GM18951 (cell line): ENCODE data around the gene NCAM2.

Source experiments
- POLR2A ChIP-seq: IDR thresholded peaks from 4 replicates; pipeline ENCODE4 v1.6.1; 2011; ENCODE audit warnings: mild to moderate bottlenecking; ENCODE audit not compliant: insufficient read length, insufficient read depth; ENCODE audit errors: extremely low read depth
- in situ Hi-C: fragments of 300-500 bp; cut with MboI; formaldehyde crosslinking; loops from one replicate; pipeline ENCODE4 v1.12.0; 2022; ENCODE audit warnings: low sequenced_read_pairs, mixed read lengths, inconsistent platforms; ENCODE audit not compliant: unreplicated experiment

Gene NCAM2

GRCh38 chr21:21295303-21295702, 297.1 kb downstream of the NCAM2 start:
- no peak for TF ChIP-seq POLR2A
- in situ Hi-C loops: no loop called here

DNA sequence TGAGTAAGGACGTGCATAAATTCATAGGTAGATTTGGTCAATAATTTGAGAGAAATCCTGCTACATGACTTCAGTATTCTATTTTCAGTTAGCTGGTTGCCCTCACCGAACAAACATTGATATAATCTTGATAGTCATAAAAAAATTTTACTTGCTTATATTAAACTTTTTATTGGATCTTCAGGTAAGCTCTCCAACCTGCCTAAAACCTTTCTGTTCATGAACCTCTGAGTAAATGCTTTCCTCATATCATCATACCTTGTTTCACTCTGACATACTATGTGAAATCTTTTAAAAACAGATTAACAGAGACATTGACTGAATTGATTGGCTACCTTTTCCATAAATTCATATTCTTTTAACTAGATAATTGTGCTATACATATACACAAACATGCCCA, 299.0 kb downstream of the NCAM2 start:
- TF ChIP-seq POLR2A: no peak
- in situ Hi-C loops: no loop called here

- TF ChIP-seq POLR2A: no peak
- in situ Hi-C loops: no loop called here
Measured at GRCh38 chr21:21301013-21301412, 302.8 kb downstream of the NCAM2 start.

DNA sequence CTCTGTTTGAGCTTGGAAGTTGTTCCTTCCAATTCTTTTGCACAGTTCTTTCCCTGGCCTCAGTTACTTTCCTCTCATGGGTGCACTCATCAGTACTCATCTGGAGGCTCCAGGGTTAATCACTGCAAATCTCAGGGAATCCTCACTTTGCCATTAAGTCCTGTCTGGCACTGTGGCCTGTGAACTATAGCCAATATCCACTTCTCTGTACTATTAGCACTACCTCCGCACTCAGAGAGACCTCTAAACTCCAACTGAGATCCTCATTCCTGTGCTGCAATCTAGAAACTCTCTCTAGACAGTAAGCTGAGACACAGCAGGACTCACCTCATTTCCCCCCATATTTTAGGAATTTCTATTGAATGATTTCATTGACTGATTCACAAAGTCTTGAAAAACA, 311.3 kb downstream of the NCAM2 start:
- in situ Hi-C loops: no loop called here
- no peak for TF ChIP-seq POLR2A

DNA sequence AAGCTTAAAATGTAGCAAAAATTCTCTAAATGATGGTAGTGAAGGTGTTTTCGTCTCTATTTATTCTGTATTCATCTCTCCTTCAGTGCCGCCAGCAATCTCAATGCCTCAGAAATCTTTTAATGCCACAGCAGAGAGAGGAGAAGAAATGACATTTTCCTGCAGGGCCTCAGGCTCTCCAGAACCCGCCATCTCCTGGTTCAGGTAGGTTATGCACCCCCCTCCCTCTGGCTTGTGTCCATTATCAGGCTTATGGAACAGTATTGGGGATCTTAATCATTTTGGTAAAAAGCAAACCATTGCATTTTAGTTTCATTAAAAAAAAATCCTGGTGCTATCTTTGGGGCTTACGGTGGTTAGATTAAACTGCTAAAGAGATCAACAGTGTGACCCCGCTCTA, 326.1 kb downstream of the NCAM2 start:
- in situ Hi-C loops: no loop called here
- no peak for TF ChIP-seq POLR2A

GRCh38 chr21:21332492-21332891, 334.3 kb downstream of the NCAM2 start:
- in situ Hi-C loops: no loop called here
- TF ChIP-seq POLR2A: no peak

GRCh38 chr21:21341041-21341440, 342.8 kb downstream of the NCAM2 start:
- no peak for TF ChIP-seq POLR2A
- in situ Hi-C loops: no loop called here

GRCh38 chr21:21345296-21345695, 347.1 kb downstream of the NCAM2 start:
- in situ Hi-C loops: no loop called here
- TF ChIP-seq POLR2A: no peak

- in situ Hi-C loops: no loop called here
Measured at GRCh38 chr21:21345872-21346271, 347.7 kb downstream of the NCAM2 start.

GRCh38 chr21:21366277-21366676, 368.1 kb downstream of the NCAM2 start:
- in situ Hi-C loops: no loop called here
- no peak for TF ChIP-seq POLR2A

More at GRCh38 chr21:21345872-21346271, 347.7 kb downstream of the NCAM2 start:
- TF ChIP-seq POLR2A: no peak

- no peak for TF ChIP-seq POLR2A
- in situ Hi-C loops: no loop called here
Measured at GRCh38 chr21:21367583-21367982, 369.4 kb downstream of the NCAM2 start.

GRCh38 chr21:21373969-21374368, 375.8 kb downstream of the NCAM2 start:
- no peak for TF ChIP-seq POLR2A
- in situ Hi-C loops: no loop called here

- in situ Hi-C loops: no loop called here
- no peak for TF ChIP-seq POLR2A
Measured at GRCh38 chr21:21383126-21383525, 384.9 kb downstream of the NCAM2 start.

DNA sequence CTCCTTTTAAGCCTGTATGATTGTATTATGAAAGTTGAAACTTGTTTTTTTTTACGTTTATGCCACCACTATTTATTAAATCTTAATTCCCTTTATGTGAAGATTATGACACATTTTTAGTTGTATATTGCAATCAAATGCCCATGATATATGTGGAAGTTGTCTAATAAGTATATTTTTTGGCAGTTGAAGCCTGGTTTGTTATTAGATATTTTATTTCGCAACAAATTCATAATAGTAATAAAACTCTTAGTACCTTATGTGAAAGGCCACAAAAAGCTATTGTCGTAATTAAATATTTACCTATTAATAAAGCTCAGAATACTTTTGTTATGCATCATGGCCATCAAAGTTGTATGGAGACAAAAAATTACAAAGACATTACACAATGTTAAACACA, 386.8 kb downstream of the NCAM2 start:
- in situ Hi-C loops: no loop called here
- TF ChIP-seq POLR2A: no peak

DNA sequence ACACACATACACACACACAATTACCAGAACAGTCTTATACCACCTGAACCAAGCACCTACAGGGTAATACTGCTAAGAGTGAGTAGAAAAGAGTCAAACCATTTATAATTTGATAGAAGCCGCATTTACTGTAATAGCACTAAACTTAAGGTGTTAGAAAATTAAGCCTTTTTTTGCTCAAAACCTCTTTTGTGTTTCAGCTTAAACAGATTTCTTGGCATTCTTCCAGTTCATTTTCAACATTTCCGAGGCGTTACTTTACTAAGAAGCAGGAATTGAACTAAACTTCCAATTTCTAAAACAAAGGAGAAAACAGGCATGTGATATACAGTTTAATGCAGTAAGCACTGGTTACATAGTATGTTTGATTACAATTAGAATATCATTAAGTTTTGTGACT, 387.2 kb downstream of the NCAM2 start:
- in situ Hi-C loops: no loop called here
- no peak for TF ChIP-seq POLR2A
